T-helper 1 cell treated with Interleukin-12 subunit alpha and Interleukin-12 subunit beta and Interleukin-4 antibody, amounts not matched to agents 30 ng/mL and 1 ng/mL, for 36 hours (primary cell): ENCODE measurements around the gene HIBADH. TPM values are rescaled to one million over a fixed set of nuclear protein-coding genes. Genes with fewer than 3 reads are reported as not detected.

ENCODE experiments used
- intact Hi-C: fragments of 100-400 bp; cut with micrococcal nuclease; formaldehyde crosslinking; loops from one replicate; pipeline ENCODE4 v1.15.1; 2024
- total RNA-seq: library from RNA; stranded (reverse); gene quantifications from 2 replicates; pipeline ENCODE4 v1.2.3, GENCODE V29; 2022

HIBADH gene
- 11.5 and 12.7 TPM in 2 replicates for total RNA-seq

- intact Hi-C loops, result loop anchor here (1.0 to 10.0 kb wide), 11 partner anchors 78 to 1800 kb away; partner anchors contain the start of genes CBX3, SKAP2, SNX10 and TAX1BP1
Measured at GRCh38 chr7:27662490-27663205, at the start of gene HIBADH. HIBADH (minus strand) TSS chr7:27662883; CDS start chr7:27662788, 95 bp downstream.

- intact Hi-C loops, result no loop called here
Measured at GRCh38 chr7:27712217-27712616, 49.5 kb upstream of the HIBADH start.

- intact Hi-C loops, result no loop called here
Measured at GRCh38 chr7:27709137-27710075, 46.7 kb upstream of the HIBADH start.

GRCh38 chr7:27708485-27708884, 45.8 kb upstream of the HIBADH start:
- intact Hi-C loops, result no loop called here

GRCh38 chr7:27705200-27705594, 42.5 kb upstream of the HIBADH start:
- intact Hi-C loops, result no loop called here

- intact Hi-C loops, result no loop called here
Measured at GRCh38 chr7:27704422-27705199, 41.9 kb upstream of the HIBADH start.

- intact Hi-C loops, result no loop called here
Measured at GRCh38 chr7:27703181-27703580, 40.5 kb upstream of the HIBADH start.

- intact Hi-C loops, result no loop called here
Measured at GRCh38 chr7:27700501-27700900, 37.8 kb upstream of the HIBADH start.

- intact Hi-C loops, result no loop called here
Measured at GRCh38 chr7:27699751-27700150, 37.1 kb upstream of the HIBADH start.

- intact Hi-C loops, result no loop called here
Measured at GRCh38 chr7:27697861-27698430, 35.3 kb upstream of the HIBADH start.

- intact Hi-C loops, result no loop called here
Measured at GRCh38 chr7:27695096-27695495, 32.4 kb upstream of the HIBADH start.

- intact Hi-C loops, result no loop called here
Measured at GRCh38 chr7:27693794-27694193, 31.1 kb upstream of the HIBADH start.

- intact Hi-C loops, result no loop called here
Measured at GRCh38 chr7:27690649-27691048, 28.0 kb upstream of the HIBADH start.

- intact Hi-C loops, result loop anchor here (1.0 to 2.0 kb wide), 3 partner anchors 95 to 331 kb away; no protein-coding TSS in a partner anchor
Measured at GRCh38 chr7:27689591-27690164, 27.0 kb upstream of the HIBADH start.

- intact Hi-C loops, result loop anchor here (1.0 to 2.0 kb wide), 3 partner anchors 96 to 332 kb away; no protein-coding TSS in a partner anchor
Measured at GRCh38 chr7:27689150-27689549, 26.5 kb upstream of the HIBADH start.

- intact Hi-C loops, result loop anchor here (1.0 to 2.0 kb wide), 3 partner anchors 96 to 332 kb away; no protein-coding TSS in a partner anchor
Measured at GRCh38 chr7:27688646-27689045, 26.0 kb upstream of the HIBADH start.

- intact Hi-C loops, result loop anchor here (2.0 kb wide), 2 partner anchors 97 to 333 kb away; no protein-coding TSS in a partner anchor
Measured at GRCh38 chr7:27688056-27688455, 25.4 kb upstream of the HIBADH start.

- intact Hi-C loops, result no loop called here
Measured at GRCh38 chr7:27686315-27686714, 23.6 kb upstream of the HIBADH start.

GRCh38 chr7:27685893-27686292, 23.2 kb upstream of the HIBADH start:
- intact Hi-C loops, result no loop called here

GRCh38 chr7:27685209-27685608, 22.5 kb upstream of the HIBADH start:
- intact Hi-C loops, result no loop called here
